GM12878 (cell line): ENCODE data around the gene ADISSP. TPM values are rescaled to one million over a fixed set of nuclear protein-coding genes. Genes with fewer than 3 reads are reported as not detected.

Source experiments
- NRF1 ChIP-seq: conservative IDR thresholded peaks from 2 replicates; pipeline ENCODE4 v1.6.1; 2011; ENCODE audit warnings: mild to moderate bottlenecking, low read depth, low read length, improper control_type of control experiment
- ZNF274 ChIP-seq: IDR thresholded peaks from one replicate; pipeline ENCODE4 v1.8.0; 2011; ENCODE audit not compliant: insufficient read length, insufficient read depth
- polyA plus RNA-seq, 11 experiments: library from polyadenylated mRNA; depleted of rRNA in 4 of 11; unstranded in 6 of 11; stranded (reverse) in 5 of 11; fragments of >200 nt; fragmentation: Nextera tagmentation in 4 of 11; fragmentation: Illumina TruSeq in 1 of 11; extraction: Ambion mirVana in 4 of 11; extraction: Trizol in 1 of 11; gene quantifications; 1 replicate in 1 of 11; 2 replicates in 10 of 11; pipeline versions ENCODE4 v1.2.1 to v1.2.3, GENCODE V29; 2011 to 2016; ENCODE audit warnings: inconsistent platforms in 2 of 11, missing spikeins in 2 of 11, low read depth in 1 of 11
- total RNA-seq, 4 experiments: library from RNA; depleted of rRNA in 3 of 4; stranded (reverse); fragments of >200 nt in 3 of 4; fragmentation: Illumina TruSeq in 1 of 4; extraction: Trizol in 1 of 4; gene quantifications; 2 replicates each; pipeline versions ENCODE4 v1.2.1 to v1.2.3, GENCODE V29; 2013 to 2021
- TF ChIP-seq, protein P1 (sequence below): fragments of 450-650 bp; IDR thresholded peaks from 2 replicates; pipeline ENCODE4 v1.6.1; 2016; ENCODE audit warnings: mild to moderate bottlenecking, moderate library complexity, borderline replicate concordance
- TF ChIP-seq, protein P2 (sequence below): IDR thresholded peaks from 2 replicates; pipeline ENCODE4 v1.6.1; 2011; ENCODE audit warnings: borderline replicate concordance, low read depth, mild to moderate bottlenecking, moderate library complexity, mixed read lengths, low read length; ENCODE audit not compliant: insufficient read depth; ENCODE audit errors: extremely low read length
- TF ChIP-seq, protein P3 (sequence below): fragments of 450-650 bp; IDR thresholded peaks from 2 replicates; pipeline ENCODE4 v1.6.1; 2018; ENCODE audit warnings: mild to moderate bottlenecking, low read depth, moderate library complexity; ENCODE audit not compliant: partially characterized antibody

ADISSP gene
- total and polyA plus RNA-seq, 10 of the 15 experiments (the other 5 are each of a cell fraction or from before 2014, with no cell fraction given): 0.80 to 96.3 (median 38.6) TPM

DNA sequence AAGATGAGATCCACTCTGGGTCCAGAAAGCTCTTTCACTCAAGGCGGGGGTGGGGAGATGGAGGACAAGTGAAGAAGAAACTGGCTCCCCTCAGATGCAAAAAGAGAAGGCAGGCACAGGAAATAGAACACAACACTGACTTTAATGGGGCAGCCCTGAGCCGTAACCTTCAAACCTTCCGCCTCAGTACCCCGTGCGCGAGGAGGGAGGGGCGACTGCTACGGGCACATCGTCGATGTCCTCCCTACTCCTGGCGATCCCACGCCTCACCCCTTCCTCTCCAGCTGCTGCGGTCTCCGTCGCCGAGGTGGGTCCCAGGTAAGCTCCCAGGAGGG, 9.8 kb upstream of the ADISSP start (continued):
- TF ChIP-seq, protein P1, sequence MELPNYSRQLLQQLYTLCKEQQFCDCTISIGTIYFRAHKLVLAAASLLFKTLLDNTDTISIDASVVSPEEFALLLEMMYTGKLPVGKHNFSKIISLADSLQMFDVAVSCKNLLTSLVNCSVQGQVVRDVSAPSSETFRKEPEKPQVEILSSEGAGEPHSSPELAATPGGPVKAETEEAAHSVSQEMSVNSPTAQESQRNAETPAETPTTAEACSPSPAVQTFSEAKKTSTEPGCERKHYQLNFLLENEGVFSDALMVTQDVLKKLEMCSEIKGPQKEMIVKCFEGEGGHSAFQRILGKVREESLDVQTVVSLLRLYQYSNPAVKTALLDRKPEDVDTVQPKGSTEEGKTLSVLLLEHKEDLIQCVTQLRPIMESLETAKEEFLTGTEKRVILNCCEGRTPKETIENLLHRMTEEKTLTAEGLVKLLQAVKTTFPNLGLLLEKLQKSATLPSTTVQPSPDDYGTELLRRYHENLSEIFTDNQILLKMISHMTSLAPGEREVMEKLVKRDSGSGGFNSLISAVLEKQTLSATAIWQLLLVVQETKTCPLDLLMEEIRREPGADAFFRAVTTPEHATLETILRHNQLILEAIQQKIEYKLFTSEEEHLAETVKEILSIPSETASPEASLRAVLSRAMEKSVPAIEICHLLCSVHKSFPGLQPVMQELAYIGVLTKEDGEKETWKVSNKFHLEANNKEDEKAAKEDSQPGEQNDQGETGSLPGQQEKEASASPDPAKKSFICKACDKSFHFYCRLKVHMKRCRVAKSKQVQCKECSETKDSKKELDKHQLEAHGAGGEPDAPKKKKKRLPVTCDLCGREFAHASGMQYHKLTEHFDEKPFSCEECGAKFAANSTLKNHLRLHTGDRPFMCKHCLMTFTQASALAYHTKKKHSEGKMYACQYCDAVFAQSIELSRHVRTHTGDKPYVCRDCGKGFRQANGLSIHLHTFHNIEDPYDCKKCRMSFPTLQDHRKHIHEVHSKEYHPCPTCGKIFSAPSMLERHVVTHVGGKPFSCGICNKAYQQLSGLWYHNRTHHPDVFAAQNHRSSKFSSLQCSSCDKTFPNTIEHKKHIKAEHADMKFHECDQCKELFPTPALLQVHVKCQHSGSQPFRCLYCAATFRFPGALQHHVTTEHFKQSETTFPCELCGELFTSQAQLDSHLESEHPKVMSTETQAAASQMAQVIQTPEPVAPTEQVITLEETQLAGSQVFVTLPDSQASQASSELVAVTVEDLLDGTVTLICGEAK: no peak
- TF ChIP-seq, protein P2, sequence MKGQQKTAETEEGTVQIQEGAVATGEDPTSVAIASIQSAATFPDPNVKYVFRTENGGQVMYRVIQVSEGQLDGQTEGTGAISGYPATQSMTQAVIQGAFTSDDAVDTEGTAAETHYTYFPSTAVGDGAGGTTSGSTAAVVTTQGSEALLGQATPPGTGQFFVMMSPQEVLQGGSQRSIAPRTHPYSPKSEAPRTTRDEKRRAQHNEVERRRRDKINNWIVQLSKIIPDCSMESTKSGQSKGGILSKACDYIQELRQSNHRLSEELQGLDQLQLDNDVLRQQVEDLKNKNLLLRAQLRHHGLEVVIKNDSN: no peak
- TF ChIP-seq, protein P3, sequence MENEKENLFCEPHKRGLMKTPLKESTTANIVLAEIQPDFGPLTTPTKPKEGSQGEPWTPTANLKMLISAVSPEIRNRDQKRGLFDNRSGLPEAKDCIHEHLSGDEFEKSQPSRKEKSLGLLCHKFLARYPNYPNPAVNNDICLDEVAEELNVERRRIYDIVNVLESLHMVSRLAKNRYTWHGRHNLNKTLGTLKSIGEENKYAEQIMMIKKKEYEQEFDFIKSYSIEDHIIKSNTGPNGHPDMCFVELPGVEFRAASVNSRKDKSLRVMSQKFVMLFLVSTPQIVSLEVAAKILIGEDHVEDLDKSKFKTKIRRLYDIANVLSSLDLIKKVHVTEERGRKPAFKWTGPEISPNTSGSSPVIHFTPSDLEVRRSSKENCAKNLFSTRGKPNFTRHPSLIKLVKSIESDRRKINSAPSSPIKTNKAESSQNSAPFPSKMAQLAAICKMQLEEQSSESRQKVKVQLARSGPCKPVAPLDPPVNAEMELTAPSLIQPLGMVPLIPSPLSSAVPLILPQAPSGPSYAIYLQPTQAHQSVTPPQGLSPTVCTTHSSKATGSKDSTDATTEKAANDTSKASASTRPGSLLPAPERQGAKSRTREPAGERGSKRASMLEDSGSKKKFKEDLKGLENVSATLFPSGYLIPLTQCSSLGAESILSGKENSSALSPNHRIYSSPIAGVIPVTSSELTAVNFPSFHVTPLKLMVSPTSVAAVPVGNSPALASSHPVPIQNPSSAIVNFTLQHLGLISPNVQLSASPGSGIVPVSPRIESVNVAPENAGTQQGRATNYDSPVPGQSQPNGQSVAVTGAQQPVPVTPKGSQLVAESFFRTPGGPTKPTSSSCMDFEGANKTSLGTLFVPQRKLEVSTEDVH: no peak
- TF ChIP-seq NRF1 (no peak), ZNF274 (no peak)
- TF ChIP-seq, all 136 proteins: peak for 0
